NCI-H1105 treated with DMSO at 0.1 percent for 48 hours (cell line): Measurements from ENCODE around the gene SPHK1.
"Not testable (repeated sequence)": the region's sequence is repeated elsewhere in the genome, so short reads cannot be mapped to it uniquely, and the experiment has no call there.

Experiments
- DNase-seq: peaks from one replicate; lab custom pipeline; 2025; lab: John Stamatoyannopoulos, UW

The SPHK1 gene, protein sequence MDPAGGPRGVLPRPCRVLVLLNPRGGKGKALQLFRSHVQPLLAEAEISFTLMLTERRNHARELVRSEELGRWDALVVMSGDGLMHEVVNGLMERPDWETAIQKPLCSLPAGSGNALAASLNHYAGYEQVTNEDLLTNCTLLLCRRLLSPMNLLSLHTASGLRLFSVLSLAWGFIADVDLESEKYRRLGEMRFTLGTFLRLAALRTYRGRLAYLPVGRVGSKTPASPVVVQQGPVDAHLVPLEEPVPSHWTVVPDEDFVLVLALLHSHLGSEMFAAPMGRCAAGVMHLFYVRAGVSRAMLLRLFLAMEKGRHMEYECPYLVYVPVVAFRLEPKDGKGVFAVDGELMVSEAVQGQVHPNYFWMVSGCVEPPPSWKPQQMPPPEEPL

DNA sequence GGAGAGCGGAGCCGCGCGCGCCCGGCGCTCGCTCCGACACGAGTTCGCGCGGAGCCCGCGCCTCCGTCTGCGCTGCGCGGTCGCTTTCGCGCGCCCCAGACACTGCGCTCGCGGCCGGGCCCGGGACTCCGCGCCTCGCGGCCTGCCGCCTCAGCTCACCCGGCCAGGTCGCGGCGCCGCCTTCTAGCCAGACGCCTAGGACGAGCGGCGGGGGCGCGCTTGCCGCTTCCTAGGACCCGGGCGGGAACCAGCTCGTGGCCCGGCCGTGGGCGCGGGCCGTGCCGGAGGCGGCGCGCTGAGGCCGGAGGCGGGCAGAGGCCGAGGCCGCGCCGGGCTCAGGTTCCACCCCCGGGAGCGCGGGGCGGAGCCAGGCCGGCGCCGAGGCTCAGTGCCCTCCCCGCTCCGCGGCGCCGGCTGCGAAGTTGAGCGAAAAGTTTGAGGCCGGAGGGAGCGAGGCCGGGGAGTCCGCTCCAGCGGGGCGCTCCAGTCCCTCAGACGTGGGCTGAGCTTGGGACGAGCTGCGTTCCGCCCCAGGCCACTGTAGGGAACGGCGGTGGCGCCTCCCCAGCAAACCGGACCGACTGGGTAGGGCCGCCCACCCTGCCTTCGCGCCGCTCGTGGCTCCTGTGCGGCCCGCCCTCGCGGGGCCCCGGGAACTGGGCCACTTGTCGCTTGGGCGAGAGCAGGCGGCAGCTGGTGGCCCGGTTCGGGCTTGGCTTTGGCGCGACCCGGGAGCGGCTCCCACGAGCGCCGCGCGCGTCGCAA is at the start of gene SPHK1:
Gene SPHK1, plus strand, starts transcription at position 388 of the 765 bp plus-strand sequence. CDS start 1,036 bp downstream, outside the sequence.
- peak; percentile 36 for DNase-seq

GRCh38 chr17:76335716-76336381 is 48.6 kb upstream of the SPHK1 start:
- no peak for DNase-seq

GRCh38 chr17:76336756-76337412 is 47.5 kb upstream of the SPHK1 start:
- DNase-seq = no peak

- no peak for DNase-seq
Observed at GRCh38 chr17:76337413-76337777, 47.0 kb upstream of the SPHK1 start.

DNA sequence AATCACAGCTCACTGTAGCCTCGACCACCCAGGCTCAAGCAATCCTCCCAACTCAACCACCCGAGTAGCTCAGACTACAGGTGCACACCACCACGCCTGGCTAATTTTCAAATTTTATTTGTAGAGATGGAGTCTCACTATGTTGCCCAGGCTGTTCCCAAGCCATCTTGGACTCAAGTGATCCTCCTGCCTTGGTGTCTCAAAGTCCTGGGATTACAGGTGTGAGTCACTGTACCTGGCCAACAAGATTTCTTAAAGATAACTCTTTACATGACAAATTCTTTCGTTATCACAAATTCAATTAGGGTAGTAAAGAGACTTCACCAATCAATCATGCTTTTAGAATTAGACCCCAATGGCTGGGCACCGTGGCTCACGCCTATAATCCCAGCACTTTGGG is 43.1 kb upstream of the SPHK1 start:
- no peak for DNase-seq

DNA sequence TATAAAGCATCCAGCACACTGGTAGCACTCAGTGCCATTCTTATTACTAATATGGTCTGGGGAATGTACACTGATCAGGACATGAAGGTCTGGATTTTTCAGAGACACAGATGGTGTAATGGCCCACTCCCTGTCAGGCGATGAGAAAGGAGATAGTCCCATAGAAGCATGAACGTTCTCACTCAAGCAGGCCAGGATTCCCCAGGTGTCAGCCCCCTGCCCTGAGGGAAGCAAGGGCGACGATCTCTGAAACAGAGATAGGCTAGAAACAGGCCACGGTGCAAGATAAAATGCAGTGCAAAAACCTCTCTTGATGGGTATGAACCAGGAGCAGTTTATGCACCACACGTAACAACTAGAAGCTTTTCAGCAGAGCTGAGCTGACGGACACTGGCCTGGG is 41.3 kb upstream of the SPHK1 start:
- DNase-seq = no peak

DNA sequence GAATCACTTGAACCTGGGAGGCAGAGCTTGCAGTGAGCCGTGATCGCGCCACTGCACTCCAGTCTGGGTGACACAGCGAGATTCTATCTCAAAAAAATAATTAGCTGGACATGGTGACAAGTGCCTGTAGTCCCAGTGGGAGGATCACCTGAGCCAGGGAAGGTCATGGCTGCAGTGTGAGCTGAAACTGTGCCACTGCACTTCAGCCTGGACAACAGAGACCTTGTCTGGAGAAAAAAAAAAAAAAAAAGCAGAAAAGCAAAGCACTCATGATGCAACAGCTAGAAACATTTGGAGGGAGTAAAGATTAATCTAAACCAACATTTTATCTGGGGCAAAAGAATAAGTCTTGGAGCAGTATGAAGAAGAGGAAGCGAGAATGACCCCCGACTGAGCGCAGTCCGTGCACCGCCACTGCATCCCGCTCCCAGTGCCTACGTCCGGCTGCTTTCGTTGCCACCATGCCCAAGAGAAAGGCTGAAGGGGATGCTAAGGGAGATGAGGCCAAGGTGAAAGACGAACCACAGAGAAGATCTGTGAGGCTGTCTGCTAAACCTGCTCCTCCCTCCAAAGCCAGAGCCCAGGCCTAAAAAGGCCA is 38.9 kb upstream of the SPHK1 start:
- DNase-seq = no peak

DNA sequence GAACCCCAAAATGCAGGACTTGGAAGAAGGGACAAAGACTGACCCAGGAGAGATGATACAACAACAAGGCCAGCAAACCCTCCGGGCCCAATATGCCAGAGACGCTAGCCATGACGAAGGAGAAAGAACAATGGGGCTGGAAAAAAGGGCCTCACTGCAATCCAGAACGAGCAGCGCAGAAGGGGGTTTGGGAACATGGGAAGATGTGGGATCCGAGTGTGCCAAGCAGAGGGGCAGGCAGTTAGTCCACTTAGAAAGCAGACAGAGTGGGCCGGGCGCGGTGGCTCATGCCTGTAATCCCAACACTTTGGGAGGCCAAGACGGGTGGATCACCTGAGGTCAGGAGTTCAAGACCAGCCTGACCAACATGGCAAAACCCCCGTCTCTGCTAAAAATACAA is 37.5 kb upstream of the SPHK1 start:
- DNase-seq = not testable (repeated sequence)

GRCh38 chr17:76350463-76350862 is 33.9 kb upstream of the SPHK1 start:
- DNase-seq = no peak

- DNase-seq = no peak
Observed at GRCh38 chr17:76351526-76352071, 32.8 kb upstream of the SPHK1 start.

DNA sequence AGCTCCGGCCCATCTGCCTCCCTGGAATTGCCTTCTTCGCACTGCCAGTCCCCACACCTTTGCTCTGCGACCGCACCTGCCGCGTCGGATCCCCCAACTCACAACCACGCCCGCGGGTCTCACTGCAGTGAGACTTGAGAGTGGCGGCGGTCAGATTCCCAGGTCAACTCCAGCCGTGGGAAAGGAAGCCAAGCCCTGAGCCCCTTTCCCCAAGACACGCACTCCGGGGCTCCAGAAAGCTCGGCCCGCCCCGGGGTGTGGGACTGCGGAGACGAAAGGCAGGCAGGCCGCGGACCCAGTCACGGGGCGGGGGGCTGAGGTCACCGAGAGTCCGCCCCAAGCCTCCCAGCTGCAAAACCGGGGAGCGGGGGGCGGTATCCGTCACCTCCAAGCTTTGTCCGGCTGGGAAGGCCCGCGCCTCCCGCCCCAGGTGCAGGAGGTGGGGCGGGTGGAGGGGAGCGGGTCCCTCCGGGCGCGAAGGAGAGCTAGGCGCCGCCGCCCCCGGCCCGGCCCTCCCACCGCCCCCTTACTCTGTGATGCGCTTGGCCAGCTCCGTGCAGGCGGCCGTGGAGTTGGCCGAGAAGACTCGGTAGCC is 31.3 kb upstream of the SPHK1 start:
- DNase-seq = no peak

DNA sequence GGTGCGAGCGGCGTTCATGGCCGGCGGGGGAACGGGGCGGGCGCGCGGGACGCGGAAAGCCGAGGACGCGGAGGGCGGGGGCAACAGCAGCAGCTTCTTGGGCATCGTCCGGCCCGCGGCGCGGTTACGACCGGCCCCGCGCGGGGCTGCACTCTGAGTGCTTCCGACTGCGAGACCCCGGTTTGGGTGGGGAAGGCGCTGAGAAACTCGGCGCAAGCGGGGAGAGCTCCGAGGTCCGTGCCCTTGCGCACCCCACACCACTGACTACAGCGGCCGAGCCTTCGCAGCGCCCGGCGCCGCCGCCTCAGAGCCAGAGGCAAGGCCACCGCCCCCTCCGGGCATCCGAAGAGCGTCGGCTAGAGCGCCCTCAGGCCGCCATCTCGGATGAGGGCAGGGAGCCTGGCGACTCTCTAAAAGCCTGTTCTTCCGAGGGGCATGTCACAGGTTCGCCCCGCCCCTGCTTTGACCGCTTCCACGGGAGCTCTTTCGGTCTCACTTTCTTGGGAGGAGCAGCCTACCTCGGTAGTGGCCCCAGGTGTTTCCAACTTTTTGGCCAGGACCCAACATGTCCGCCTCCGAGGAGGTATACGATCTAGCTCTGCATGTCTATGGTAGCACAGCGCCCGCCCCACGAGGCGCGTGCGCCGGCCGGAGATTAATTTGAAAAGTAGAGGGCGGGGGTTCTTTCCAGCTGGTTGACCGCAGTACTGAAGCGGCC is 30.7 kb upstream of the SPHK1 start, which contains the start of gene PRPSAP1:
Gene PRPSAP1, minus strand, starts transcription at position 318 of the 718 bp plus-strand sequence. Its CDS starts 213 bp downstream, at position 105.
- DNase-seq = peak; percentile 91

- DNase-seq = no peak
Observed at GRCh38 chr17:76354317-76354729, 30.1 kb upstream of the SPHK1 start.

DNA sequence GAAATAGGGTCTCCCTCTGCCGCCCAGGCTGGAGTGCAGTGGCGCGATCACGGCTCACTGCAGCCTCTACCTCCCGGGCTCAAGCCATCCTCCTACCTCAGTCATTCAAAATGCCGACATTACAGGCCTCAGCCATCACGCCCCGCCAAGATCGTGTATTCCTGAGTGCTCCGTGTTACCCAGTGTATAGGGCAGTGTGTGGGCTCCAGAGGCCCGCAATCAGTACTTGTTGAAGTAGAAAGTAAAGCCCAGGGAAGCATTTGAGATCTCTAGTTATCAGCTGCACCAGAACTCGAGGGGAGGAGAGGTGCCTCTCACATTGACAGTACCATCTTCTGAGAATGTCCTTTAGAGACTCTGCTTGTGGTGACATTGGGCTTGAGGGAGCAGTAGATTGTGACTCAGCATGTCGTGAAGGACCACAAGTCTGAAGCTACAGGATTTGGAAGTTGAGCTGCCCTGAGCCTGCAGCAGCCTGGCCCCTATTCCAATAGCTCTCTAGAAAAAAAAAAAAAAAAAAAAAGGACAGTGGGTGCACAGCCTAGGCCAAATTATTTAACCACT is 29.6 kb upstream of the SPHK1 start:
- DNase-seq = no peak

- DNase-seq = no peak
Observed at GRCh38 chr17:76356803-76357456, 27.5 kb upstream of the SPHK1 start.

- no peak for DNase-seq
Observed at GRCh38 chr17:76357597-76358158, 26.7 kb upstream of the SPHK1 start.

DNA sequence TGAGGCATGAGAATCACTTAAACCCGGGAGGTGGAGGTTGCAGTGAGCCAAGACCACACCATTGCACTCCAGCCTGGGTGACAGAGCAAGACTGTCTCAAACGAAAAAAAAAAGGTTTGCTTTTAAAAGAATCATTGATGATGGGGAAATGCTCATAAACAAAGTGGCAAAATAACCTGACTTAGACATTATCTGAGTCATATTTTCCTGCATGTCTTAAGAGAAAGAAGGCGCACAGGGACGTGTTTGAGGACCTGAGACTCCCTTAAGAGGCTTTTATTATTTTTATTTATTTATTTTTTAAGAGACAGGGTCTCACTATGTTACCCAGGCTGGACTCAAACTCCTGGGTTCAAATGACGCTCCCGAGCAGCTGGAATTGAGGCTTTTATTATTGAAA is 25.0 kb upstream of the SPHK1 start:
- no peak for DNase-seq

DNA sequence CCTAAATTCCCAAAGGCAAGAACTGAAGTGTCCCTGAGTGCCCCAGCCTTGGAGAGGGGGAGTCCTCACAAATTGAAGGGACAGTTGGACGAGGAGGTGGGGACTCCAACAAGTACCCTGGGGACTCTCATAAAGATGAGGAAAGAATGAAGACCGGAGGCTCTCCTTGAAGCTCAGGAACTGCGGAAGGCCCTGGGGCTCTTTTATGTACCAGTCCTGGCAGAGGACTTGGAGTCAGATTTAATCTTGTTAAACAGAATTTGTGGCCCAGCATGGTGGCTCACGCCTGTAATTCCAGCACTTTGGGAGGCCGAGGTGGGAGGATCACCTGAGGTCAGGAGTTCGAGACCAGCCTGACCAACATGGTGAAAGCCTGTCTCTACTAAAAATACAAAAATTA is 24.6 kb upstream of the SPHK1 start:
- not testable (repeated sequence) for DNase-seq

DNA sequence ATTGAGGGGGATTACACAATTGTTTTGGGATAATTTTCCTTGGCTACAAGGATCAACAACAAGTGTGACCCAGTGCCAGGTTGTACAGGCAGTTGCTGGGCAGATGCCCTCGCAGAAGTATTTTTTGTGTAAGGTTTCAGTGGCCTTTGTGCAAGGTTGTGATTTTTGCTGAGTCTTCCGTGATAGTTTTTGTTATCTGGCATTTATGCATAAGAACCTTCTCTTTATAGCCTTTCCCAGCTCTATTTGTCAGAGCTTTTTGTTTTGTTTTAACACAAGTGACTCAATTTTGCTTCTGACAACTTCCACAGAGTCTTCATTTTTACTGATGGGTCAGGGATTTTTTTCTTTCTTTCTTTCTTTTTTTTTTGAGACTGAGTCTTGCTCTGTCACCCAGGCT is 23.9 kb upstream of the SPHK1 start:
- no peak for DNase-seq
